K562 (cell line): Measurements from ENCODE around the gene PRKX. TPM values are rescaled to one million over a fixed set of nuclear protein-coding genes. Genes with fewer than 3 reads are reported as not detected.

Experiments used
- CCAR2 ChIP-seq: fragments of 200-400 bp; formaldehyde crosslinking; IDR thresholded peaks from 2 replicates; pipeline ENCODE4 v1.6.1; 2017; ENCODE audit warnings: mild to moderate bottlenecking, low read depth, low read length
- EZH2 ChIP-seq: IDR thresholded peaks from 2 replicates; pipeline ENCODE4 v1.6.1; 2012; ENCODE audit warnings: low read depth, mild to moderate bottlenecking, inconsistent platforms, low read length, borderline replicate concordance
- HMG20B ChIP-seq: fragments of 250-450 bp; sonication (Bioruptor Pico); IDR thresholded peaks from 2 replicates; pipeline ENCODE4 v1.5.0; 2021; ENCODE audit warnings: mild to moderate bottlenecking
- HNRNPH1 ChIP-seq: fragments of 200-400 bp; formaldehyde crosslinking; optimal IDR thresholded peaks from 2 replicates; pipeline ENCODE3; 2017; ENCODE audit warnings: low read depth, mild to moderate bottlenecking, low read length, moderate library complexity
- MED1 ChIP-seq: sonication (generic); formaldehyde crosslinking; IDR thresholded peaks from 2 replicates; pipeline ENCODE4 v1.8.1; 2023; ENCODE audit warnings: missing genetic modification reagents, borderline replicate concordance
- MEF2A ChIP-seq: IDR thresholded peaks from 2 replicates; pipeline ENCODE4 v1.6.1; 2011; ENCODE audit warnings: low read depth, mild to moderate bottlenecking, low read length, moderate library complexity; ENCODE audit not compliant: control insufficient read depth
- MTA3 ChIP-seq: fragments of 450-650 bp; formaldehyde crosslinking; IDR thresholded peaks from 2 replicates; pipeline ENCODE4 v1.6.1; 2017; ENCODE audit warnings: mild to moderate bottlenecking, borderline replicate concordance
- NCOA6 ChIP-seq: fragments of 450-650 bp; IDR thresholded peaks from 2 replicates; pipeline ENCODE4 v1.6.1; 2017; ENCODE audit warnings: mild to moderate bottlenecking
- NFIC ChIP-seq: fragments of 450-650 bp; IDR thresholded peaks from 2 replicates; pipeline ENCODE4 v1.6.1; 2017; ENCODE audit warnings: mild to moderate bottlenecking, inconsistent platforms
- PHTF2 ChIP-seq: fragments of 250-450 bp; sonication (Bioruptor Pico); IDR thresholded peaks from 2 replicates; pipeline ENCODE4 v1.5.0; 2021; ENCODE audit warnings: mild to moderate bottlenecking
- RHOXF2B ChIP-seq: fragments of 250-450 bp; sonication (Bioruptor Pico); conservative IDR thresholded peaks from 2 replicates; pipeline ENCODE4 v1.5.1; 2021
- SETDB1 ChIP-seq: IDR thresholded peaks from one replicate; pipeline ENCODE4 v1.6.1; 2012; ENCODE audit warnings: low read length, control low read depth, inconsistent platforms
- SRF ChIP-seq, 2 experiments: fragments of 250-450, 450-650 bp in 1 of 2; sonication (Bioruptor Pico) in 1 of 2; sonication (generic) in 1 of 2; formaldehyde crosslinking; IDR thresholded peaks; 2 replicates each; pipeline versions ENCODE4 v1.5.0 to v1.5.1; 2020 to 2022; ENCODE audit warnings: mild to moderate bottlenecking in 1 of 2, missing genetic modification reagents in 1 of 2
- TAF7 ChIP-seq: fragments of 450-650 bp; IDR thresholded peaks from 2 replicates; pipeline ENCODE4 v1.6.1; 2016; ENCODE audit warnings: missing genetic modification characterization, missing compliant biosample characterization
- TEAD4 ChIP-seq, 2 experiments: sonication (generic) in 1 of 2; formaldehyde crosslinking in 1 of 2; IDR thresholded peaks; 2 replicates each; pipeline versions ENCODE4 v1.6.1 to v1.8.0; 2012 to 2022; ENCODE audit warnings: borderline replicate concordance in 1 of 2, inconsistent platforms in 1 of 2, low read length in 1 of 2, mild to moderate bottlenecking in 1 of 2, missing genetic modification reagents in 1 of 2
- U2AF2 ChIP-seq: fragments of 200-400 bp; formaldehyde crosslinking; optimal IDR thresholded peaks from 2 replicates; pipeline ENCODE3; 2017; ENCODE audit warnings: low read depth, mild to moderate bottlenecking, low read length
- ZFPM2 ChIP-seq: fragments of 250-450 bp; sonication (Bioruptor Pico); IDR thresholded peaks from 2 replicates; pipeline ENCODE4 v1.5.1; 2022; ENCODE audit warnings: mild to moderate bottlenecking
- ZNF695 ChIP-seq: fragments of 450-650 bp; formaldehyde crosslinking; IDR thresholded peaks from 2 replicates; pipeline ENCODE4 v1.4.0; 2020; ENCODE audit warnings: mild to moderate bottlenecking, moderate library complexity
- ZNF696 ChIP-seq: fragments of 250-450 bp; sonication (Bioruptor Pico); conservative IDR thresholded peaks from 2 replicates; pipeline ENCODE4 v1.4.0; 2020; ENCODE audit warnings: mild to moderate bottlenecking, moderate library complexity
- ZNF75A ChIP-seq: fragments of 450-650 bp; formaldehyde crosslinking; IDR thresholded peaks from 2 replicates; pipeline ENCODE4 v1.4.0; 2020; ENCODE audit warnings: mild to moderate bottlenecking
- polyA plus RNA-seq, 8 experiments: library from polyadenylated mRNA; depleted of rRNA in 4 of 8; stranded (reverse) in 5 of 8; unstranded in 3 of 8; fragments of >200 nt; fragmentation: Nextera tagmentation in 2 of 8; fragmentation: Illumina TruSeq in 1 of 8; extraction: Ambion mirVana in 2 of 8; extraction: Trizol in 1 of 8; gene quantifications; 2 replicates each; pipeline versions ENCODE4 v1.2.1 to v1.2.3, GENCODE V29; 2011 to 2014; ENCODE audit warnings: inconsistent platforms in 1 of 8, missing spikeins in 1 of 8
- total RNA-seq, 7 experiments: library from RNA; depleted of rRNA in 6 of 7; stranded (reverse); fragments of >200 nt in 6 of 7; fragmentation: Illumina TruSeq in 2 of 7; extraction: Trizol in 2 of 7; gene quantifications; 2 replicates each; pipeline versions ENCODE4 v1.2.1 to v1.2.3, GENCODE V29; 2011 to 2021; ENCODE audit warnings: low replicate concordance in 1 of 7
- TF ChIP-seq, protein P1 (sequence below): fragments of 450-650 bp; IDR thresholded peaks from 2 replicates; pipeline ENCODE4 v1.6.1; 2016; ENCODE audit warnings: low read depth, mild to moderate bottlenecking, moderate library complexity
- TF ChIP-seq, protein P2 (sequence below): fragments of 450-650 bp; IDR thresholded peaks from 2 replicates; pipeline ENCODE4 v1.6.1; 2016

PRKX gene
- total and polyA plus RNA-seq, 9 of the 15 experiments (the other 6 are each of a cell fraction or from before 2014, with no cell fraction given): 3.3 to 29.4 (median 23.7) TPM

DNA sequence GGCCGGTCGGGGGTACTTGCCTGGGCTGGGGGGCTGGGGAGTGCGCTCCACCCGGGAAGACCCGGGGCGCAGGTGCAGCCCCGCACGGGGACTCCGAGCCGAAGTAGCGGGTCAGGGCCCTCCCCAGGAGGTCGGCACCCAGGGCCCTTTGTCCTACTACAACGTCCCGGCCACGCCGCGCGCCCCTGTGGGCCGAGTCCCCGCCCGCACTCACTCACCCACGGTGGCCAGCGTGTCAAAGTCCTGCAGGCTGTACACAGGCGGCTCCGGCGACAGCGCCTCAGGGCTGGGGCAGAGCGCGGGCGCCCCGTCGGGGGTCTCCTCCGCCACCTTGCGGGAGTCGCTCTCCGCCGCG is 602 bp downstream of the PRKX start (continued):
- TF ChIP-seq, protein P1, sequence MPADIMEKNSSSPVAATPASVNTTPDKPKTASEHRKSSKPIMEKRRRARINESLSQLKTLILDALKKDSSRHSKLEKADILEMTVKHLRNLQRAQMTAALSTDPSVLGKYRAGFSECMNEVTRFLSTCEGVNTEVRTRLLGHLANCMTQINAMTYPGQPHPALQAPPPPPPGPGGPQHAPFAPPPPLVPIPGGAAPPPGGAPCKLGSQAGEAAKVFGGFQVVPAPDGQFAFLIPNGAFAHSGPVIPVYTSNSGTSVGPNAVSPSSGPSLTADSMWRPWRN: no peak
- TF ChIP-seq EZH2 (no peak), MEF2A (no peak), MED1 (CRISPR knock-in tag) (no peak), NCOA6 (peak; percentile 79; the same call in 1 of the 2 replicates), NFIC (peak; percentile 25; the same call in 1 of the 2 replicates), SETDB1 (no peak), CCAR2 (no peak), PHTF2 (CRISPR knock-in tag) (no peak), U2AF2 (no peak), HNRNPH1 (no peak), TEAD4 (IDR thresholded peaks at IDR 0.05; ENCODE audit: low read length) (no peak), TEAD4 (CRISPR knock-in tag; IDR thresholded peaks at IDR 0.05; ENCODE audit: borderline replicate concordance) (no peak), MTA3 (no peak), ZNF695 (CRISPR knock-in tag) (no peak), HMG20B (CRISPR knock-in tag) (no peak), TAF7 (tag) (no peak), RHOXF2B (CRISPR knock-in tag) (no peak), ZFPM2 (CRISPR knock-in tag) (no peak), SRF (CRISPR knock-in tag; IDR thresholded peaks at IDR 0.05) (no peak), ZNF696 (CRISPR knock-in tag) (no peak), ZNF75A (no peak)
- TF ChIP-seq, protein P2, sequence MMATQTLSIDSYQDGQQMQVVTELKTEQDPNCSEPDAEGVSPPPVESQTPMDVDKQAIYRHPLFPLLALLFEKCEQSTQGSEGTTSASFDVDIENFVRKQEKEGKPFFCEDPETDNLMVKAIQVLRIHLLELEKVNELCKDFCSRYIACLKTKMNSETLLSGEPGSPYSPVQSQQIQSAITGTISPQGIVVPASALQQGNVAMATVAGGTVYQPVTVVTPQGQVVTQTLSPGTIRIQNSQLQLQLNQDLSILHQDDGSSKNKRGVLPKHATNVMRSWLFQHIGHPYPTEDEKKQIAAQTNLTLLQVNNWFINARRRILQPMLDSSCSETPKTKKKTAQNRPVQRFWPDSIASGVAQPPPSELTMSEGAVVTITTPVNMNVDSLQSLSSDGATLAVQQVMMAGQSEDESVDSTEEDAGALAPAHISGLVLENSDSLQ: no peak
